Kidney (tissue), 14 donors: Measurements from ENCODE around the gene PPHLN1. TPM values are rescaled to one million over a fixed set of nuclear protein-coding genes. Genes with fewer than 3 reads are reported as not detected.

ENCODE experiments used
- DNase-seq, 5 donors: peaks; one replicate each; pipeline ENCODE4 v3.0.0-alpha.2; 2013 to 2020
- FAIRE-seq: peaks from 2 replicates; lab custom pipeline; 2012; peaks lifted over from hg19 to GRCh38; lab: Jason Lieb, UNC
- H3K27ac ChIP-seq, 2 donors: one replicate each; pipeline ENCODE4 v1.7.0; 2013; ENCODE audit warnings: low read depth in 2 of 2, low read length in 2 of 2, inconsistent platforms in 1 of 2
- H3K27me3 ChIP-seq: one replicate; pipeline ENCODE4 v1.7.1; 2013; ENCODE audit warnings: low read length, inconsistent platforms; ENCODE audit not compliant: control insufficient read depth, insufficient read depth
- H3K36me3 ChIP-seq, 3 donors: one replicate each; pipeline versions ENCODE4 v1.7.0 to v1.7.1; 2013; ENCODE audit warnings: low read length in 3 of 3, control low read depth in 1 of 3, inconsistent platforms in 1 of 3; ENCODE audit not compliant: insufficient read depth in 3 of 3, control insufficient read depth in 2 of 3
- H3K4me1 ChIP-seq, 3 donors: one replicate each; pipeline versions ENCODE4 v1.7.0 to v1.7.1; 2013; ENCODE audit warnings: low read length in 3 of 3, inconsistent platforms in 1 of 3, low read depth in 1 of 3; ENCODE audit not compliant: control insufficient read depth in 2 of 3, insufficient read depth in 2 of 3
- H3K4me3 ChIP-seq, 3 donors: one replicate each; pipeline versions ENCODE4 v1.7.0 to v1.8.1; 2013; ENCODE audit warnings: low read length in 3 of 3, control low read depth in 1 of 3, inconsistent platforms in 1 of 3
- H3K9ac ChIP-seq, 3 donors: one replicate each; pipeline versions ENCODE4 v1.7.0 to v1.7.1; 2013; ENCODE audit warnings: low read length in 3 of 3, control low read depth in 1 of 3, inconsistent platforms in 1 of 3
- H3K9me3 ChIP-seq, 3 donors: one replicate each; pipeline versions ENCODE4 v1.7.0 to v1.7.1; 2013; ENCODE audit warnings: low read length in 3 of 3, control low read depth in 1 of 3, inconsistent platforms in 1 of 3; ENCODE audit not compliant: control insufficient read depth in 2 of 3, insufficient read depth in 1 of 3
- CTCF ChIP-seq: IDR thresholded peaks from 3 replicates; pipeline ENCODE4 v1.5.1; 2012; ENCODE audit warnings: mild to moderate bottlenecking, moderate library complexity, borderline replicate concordance; ENCODE audit not compliant: insufficient read depth; ENCODE audit errors: extremely low read depth
- intact Hi-C: fragments of 100-400 bp; cut with DNase I; formaldehyde crosslinking; loops from one replicate; pipeline ENCODE4 v1.11.1; 2022
- polyA plus RNA-seq: library from polyadenylated mRNA; stranded (reverse); fragments of 350-450 nt; fragmentation: Illumina TruSeq; extraction: RNeasy Lipid Tissue Mini Kit (QIAGEN cat#74804); gene quantifications from one replicate; pipeline ENCODE4 v1.2.3, GENCODE V29; 2014; ENCODE audit warnings: low read depth, low replicate concordance; ENCODE audit not compliant: insufficient read depth
- total RNA-seq: library from RNA; stranded (reverse); fragmentation: NEBNext Ultra II Directional; extraction: Animal tissue kit (Norgen Biotek cat#: 25700); gene quantifications from one replicate; pipeline ENCODE4 v1.2.1, GENCODE V29; 2021
- donor health status: control.
- donor health status: control.
- donor health status: control.
- donor health status: control.
- donor health status: control.
- donor health status: DM: yes; HTN: yes; CAD: no.
- donor health status: Normal renal cell carcinoma (clear cell type).

The PPHLN1 gene
- total and polyA plus RNA-seq, 2 donors from 2014 or later: 32.0 to 51.9 TPM

GRCh38 chr12:42283739-42284138 lies 42.2 kb upstream of the PPHLN1 start:
- Histone ChIP-seq H3K4me3 (no peak overlapping the region), H3K4me1 (no peaks in the 10 kb centered on the region), H3K9me3 (no peaks in the 10 kb centered on the region), H3K9ac (no peak overlapping the region), H3K27me3 (no peaks in the 10 kb centered on the region), H3K27ac (no peak overlapping the region), H3K36me3 (no peaks in the 10 kb centered on the region)
- TF ChIP-seq CTCF: no peak
- no peak for FAIRE-seq
- intact Hi-C loops: no loop called here
- no peak for DNase-seq

GRCh38 chr12:42284157-42284556 lies 41.8 kb upstream of the PPHLN1 start:
- no peak overlapping the region for H3K27ac ChIP-seq
- H3K9me3 ChIP-seq: no peaks in the 10 kb centered on the region
- H3K4me1 ChIP-seq: no peaks in the 10 kb centered on the region
- no peak for DNase-seq
- no peak overlapping the region for H3K4me3 ChIP-seq
- intact Hi-C loops: no loop called here
- FAIRE-seq: no peak
- no peak for TF ChIP-seq CTCF
- H3K36me3 ChIP-seq: no peaks in the 10 kb centered on the region
- H3K9ac ChIP-seq: no peak overlapping the region
- H3K27me3 ChIP-seq: no peaks in the 10 kb centered on the region

- intact Hi-C loops: no loop called here
- no peak overlapping the region for H3K9ac ChIP-seq
- no peaks in the 10 kb centered on the region for H3K27me3 ChIP-seq
- TF ChIP-seq CTCF: no peak
- H3K9me3 ChIP-seq: no peaks in the 10 kb centered on the region
- DNase-seq: no peak
- no peak overlapping the region for H3K27ac ChIP-seq
- FAIRE-seq: no peak
- no peak overlapping the region for H3K4me3 ChIP-seq
- H3K36me3 ChIP-seq: no peaks in the 10 kb centered on the region
- H3K4me1 ChIP-seq: no peaks in the 10 kb centered on the region
These were observed 41.1 kb upstream of the PPHLN1 start for GRCh38 chr12:42284876-42285275.

- intact Hi-C loops: no loop called here
- no peak for TF ChIP-seq CTCF
- no peaks in the 10 kb centered on the region for H3K27me3 ChIP-seq
- no peaks in the 10 kb centered on the region for H3K9me3 ChIP-seq
- H3K27ac ChIP-seq: no peak overlapping the region
- no peak overlapping the region for H3K4me3 ChIP-seq
- no peaks in the 10 kb centered on the region for H3K36me3 ChIP-seq
- no peak overlapping the region for H3K9ac ChIP-seq
- no peak for DNase-seq
- no peak for FAIRE-seq
- no peaks in the 10 kb centered on the region for H3K4me1 ChIP-seq
These were observed 40.5 kb upstream of the PPHLN1 start for GRCh38 chr12:42285431-42285830.
